GM19351 (cell line): ENCODE results near the gene AQP1.

Experiments used
- ATAC-seq: cut with Tn5 transposase; IDR thresholded peaks from one replicate; pipeline ENCODE4 v1.9.1; 2021; ENCODE audit warnings: mild to moderate bottlenecking, moderate library complexity; ENCODE audit not compliant: unreplicated experiment

AQP1 gene

DNA sequence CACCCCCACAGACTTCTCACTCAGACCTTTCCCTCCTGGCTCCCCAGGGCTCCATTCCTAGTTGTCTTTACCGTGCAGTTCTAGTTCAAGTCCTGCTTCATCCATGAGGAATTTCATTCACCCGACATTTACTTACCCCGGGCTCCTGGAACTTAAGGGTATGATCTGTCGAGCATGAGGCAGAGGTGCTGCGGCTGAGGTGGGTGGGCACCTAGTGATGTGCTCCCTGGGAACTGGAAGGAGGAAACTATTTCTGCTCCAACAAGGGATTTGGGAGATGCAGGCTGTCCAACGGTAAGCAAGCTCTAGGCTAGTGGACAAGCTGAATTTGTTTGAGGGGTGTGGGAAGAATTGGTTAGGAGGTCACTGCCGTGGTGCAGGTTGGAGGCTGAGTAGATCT, 30.2 kb upstream of the AQP1 start:
- no peak for ATAC-seq

DNA sequence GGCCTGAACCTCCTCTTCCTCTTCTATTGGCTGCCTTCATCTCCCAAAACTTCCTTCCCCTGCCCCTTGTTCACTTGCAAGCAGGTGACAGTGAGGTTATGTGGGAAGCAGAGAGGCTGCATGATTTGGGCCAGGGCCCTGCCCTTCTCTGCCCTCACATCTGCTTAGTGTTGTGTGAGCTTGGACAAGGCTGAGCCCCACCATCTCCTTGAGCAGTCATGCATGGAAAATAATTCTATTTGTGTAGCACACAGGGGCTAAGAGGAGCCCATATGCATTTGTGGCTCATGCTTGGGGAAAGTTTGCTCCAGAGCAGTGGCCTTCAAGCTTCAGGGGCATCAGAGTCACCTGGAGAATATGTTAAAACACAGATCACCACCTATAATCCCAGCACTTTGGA, 26.8 kb upstream of the AQP1 start:
- ATAC-seq = no peak

DNA sequence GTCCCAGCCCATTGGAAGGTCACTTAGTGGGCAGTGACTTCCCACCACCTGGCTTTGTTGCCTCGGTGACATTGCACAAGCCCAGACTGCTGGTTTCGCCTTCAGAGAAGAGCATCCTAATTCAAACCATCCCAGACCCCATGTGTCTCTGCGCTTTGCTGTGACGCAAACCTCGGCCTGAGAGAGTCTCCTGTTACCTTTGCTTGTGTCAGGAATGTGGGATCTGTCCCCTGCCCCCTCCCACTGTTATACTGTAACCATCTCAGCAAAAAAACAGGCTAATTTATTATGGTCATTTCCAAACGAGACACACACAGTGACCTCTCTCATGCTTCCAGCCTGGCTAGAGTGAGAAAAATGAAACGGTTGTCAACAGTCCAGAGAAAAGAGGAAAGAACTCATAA, 25.0 kb upstream of the AQP1 start:
- ATAC-seq = no peak

DNA sequence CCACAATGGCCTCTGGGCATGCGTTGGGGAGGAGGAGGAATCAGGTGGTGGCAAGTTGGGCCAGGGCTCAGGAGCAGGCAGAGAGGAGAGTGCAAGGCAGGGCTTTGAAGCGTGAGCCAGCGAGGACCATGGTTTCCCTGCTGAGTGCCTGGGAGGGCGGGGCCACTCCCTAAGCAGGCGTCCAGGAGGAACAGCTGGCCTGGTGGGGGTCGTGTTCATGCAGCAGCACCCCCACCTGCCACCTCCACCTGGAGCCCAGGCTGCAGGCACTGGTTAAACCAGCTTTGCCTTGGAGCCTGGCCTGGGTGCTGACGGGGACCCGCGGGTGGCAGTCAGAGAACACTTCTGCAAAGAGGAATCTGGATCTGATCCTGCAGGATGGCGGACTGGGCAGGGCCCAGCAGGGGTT, 24.2 kb upstream of the AQP1 start:
- no peak for ATAC-seq

DNA sequence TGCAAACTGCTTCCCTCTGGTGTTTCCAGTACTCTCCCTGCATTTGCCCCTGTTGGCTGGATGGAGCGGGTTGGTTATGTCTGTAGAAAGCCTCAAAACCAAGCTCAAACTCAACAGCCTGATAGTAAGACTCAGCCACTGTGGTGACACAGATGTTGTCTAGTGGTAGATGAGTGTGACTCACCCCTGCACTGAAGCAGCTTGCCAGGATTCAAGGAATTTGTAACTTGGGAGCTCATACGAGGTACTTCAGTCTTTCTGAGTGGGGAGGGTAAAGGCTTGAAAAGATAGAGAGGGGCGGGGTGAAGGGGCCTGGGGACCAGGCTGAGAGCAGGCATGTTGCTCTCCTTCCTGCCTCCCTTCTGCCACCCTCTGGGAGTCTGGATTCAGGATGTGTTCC, 22.9 kb upstream of the AQP1 start:
- ATAC-seq = no peak

DNA sequence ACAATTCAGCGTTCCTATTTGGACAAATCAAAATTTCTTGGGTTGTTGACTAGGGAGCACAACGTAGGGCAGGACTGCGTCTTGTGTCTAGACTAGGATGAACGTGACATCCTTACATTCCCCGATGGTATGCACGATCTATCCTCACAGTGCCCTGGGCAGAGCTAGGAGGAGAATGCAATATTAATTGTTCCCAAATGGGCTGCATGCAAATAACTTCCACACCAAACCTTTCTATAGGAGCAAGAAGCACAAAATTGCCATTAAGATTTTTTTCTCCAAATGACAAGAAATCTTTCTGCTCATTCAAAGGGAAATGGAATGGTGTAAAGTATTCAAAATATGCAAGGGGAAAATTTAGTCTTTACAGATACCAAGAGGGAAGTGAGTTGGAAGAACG, 21.4 kb upstream of the AQP1 start:
- ATAC-seq = no peak

DNA sequence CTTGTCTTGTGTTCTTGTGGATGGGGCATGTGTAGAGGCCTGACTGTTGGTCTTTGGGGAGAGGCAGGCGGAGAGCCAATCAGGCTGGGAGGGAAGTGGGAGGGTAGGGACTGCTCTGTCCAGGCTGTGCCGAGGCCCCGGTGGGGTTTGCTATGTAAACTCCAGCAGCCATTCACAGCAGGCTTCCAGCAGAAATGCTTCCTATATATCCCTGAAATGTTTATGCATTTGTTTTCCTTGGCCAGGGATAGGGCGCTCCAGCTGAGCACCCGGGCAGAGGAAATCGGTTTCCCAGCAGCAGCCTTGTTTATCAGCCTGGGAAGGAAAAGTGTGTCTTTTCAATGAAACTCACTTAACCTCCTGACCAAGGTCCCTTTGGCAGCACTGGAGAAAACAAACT, 18.3 kb upstream of the AQP1 start:
- no peak for ATAC-seq

DNA sequence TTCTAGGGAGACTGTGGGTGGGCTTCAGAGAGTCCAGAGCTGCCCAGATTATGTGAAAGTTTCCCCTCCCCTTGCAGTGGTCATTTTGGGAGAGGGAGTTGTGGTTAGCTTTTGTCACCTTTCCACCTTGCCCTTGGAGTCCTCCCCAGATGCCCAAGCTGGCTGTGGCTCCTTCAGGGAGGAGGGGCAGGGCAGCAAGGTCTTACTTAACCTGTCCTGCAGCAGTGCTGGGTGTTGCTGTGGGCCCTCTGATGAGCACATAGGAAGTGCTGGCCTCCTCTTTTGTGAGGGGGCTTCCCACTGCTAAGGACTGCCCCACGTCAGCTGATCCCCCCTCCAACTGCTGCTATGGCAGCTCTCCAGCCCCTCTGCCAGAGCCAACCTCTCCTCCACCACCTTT, 17.6 kb upstream of the AQP1 start:
- no peak for ATAC-seq

DNA sequence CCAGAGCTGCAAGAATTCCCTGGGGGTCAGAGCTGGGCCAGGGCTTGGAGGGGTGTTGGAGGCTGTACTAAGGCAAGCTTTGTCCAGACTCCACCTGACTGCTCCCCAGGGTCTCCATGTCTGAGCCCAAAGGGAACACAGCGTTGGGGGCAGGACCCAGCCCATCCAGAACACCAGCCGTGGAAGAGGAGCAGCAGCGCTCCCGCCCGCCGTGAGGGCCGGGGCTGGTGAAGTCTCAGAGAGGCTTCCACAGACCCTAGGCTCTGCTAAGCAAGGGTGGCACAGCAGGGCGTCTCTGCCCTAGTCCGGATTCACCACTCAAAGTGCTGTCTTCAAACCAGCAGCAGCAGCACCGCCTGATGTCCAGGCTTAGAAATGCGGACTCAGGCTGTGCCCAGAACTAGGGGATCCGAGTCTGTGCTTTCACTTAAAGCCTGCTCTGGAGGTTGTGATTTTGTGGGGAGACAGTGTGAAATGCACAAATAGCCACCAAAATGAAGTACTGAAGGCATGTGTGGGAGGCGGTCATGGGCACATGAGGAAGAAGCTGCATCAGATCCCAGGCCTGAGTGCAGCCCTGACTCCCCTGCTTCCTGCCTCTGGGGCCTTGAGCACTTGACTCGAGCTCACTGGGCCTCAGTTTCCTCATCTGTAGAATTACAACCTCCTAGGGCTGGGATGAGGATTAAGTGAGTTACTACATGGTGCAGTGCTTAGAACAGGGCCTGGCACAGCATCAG, 16.6 kb upstream of the AQP1 start:
- ATAC-seq = no peak

DNA sequence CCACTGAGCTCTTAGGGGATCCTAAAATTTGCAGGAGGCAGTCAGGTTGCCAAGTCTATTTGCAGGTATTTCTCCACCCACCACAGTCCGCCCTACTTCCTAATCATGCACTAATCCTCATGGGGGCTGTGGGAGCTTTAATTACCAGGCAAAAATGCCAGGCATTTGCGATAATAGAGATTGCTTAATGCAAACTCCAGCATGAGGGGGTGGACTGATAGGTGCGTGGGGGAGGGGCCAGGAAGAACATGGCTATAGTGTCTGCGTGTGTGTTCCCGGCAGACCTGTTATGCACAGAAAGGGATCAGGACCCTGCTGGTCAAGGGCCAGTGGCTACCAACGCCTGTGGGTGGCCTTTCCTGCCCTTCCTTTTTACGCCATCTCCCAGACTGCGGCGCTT, 15.6 kb upstream of the AQP1 start:
- ATAC-seq = no peak

DNA sequence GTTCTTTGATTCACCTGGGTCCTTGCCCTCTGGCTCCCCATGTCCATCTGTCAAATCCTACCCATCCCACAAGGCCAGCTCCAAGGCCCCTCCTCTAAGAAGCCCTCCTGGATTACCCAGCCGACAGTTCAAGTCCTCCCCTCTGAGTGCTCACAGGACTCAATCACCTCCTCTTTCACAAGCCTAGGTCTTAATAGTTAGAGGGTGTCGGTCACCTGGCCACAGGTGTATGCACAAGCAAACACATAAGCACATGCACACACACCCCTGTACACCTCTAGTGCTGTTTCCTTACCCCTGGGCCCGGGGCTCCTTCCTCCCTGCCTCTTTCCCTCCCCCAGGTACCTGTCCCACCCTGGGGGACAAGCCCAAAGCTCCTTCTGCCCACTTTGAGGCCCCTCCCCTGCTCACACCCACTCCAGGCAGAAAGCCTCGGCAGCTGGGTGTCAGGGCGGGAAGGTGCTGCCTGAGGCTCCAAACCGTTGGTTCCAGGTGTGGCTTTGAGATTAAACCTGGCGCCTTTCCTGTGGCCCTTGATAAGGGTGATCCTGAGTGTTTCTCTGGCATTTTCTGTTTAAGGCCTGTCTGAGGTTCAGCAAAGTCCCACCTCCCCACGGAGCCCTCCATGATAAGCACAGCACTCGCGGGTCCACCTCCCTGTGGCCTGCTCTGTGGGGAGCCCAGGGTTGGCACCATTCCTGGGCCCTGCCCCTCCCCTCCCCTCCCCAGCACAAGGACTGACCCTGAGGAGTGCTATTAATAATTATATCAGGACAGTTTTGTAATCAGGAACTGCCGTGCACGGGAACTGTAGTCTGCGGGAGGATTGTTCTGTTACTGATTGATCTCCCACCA, 14.6 kb upstream of the AQP1 start:
- no peak for ATAC-seq

DNA sequence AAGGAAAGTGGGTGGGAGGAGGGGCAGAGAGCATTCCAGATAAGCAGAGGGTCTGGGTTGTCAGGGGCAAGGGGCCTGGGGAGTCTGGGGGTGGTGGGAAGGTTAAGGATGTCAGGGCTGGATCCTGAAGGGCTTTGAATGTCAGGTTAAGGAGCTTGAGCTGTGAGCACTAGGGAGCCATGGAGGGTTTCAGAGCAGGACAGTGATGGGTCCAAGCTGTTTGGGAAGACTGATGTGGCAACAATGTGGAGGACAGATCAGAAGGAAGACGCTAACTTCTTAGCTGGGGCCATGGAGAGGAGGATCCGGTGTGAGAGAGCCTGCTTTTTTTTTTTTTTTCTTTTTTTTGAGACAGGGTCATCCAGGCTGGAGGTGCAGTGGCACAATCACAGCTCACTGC, 13.9 kb upstream of the AQP1 start:
- ATAC-seq = no peak

DNA sequence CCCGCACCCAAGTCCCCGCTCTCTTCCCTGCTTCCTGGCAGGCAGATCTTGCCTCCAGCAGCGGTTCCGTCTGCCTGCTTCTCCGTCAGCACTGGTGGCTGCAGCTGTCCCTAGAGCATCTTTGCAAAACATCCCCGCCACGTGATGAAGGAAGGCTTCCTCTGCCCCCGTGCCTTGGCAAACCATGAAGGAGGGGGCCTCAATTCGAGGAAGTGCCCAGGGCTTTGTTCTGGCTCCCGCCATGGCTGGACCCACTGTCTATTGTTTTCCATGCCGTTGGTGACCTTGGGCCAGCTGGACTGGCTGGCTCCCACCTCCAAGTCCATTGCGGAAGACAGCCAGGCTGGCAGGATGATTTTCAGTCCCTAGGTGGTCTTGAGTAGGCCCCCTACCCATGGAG, 13.2 kb upstream of the AQP1 start:
- ATAC-seq = no peak

DNA sequence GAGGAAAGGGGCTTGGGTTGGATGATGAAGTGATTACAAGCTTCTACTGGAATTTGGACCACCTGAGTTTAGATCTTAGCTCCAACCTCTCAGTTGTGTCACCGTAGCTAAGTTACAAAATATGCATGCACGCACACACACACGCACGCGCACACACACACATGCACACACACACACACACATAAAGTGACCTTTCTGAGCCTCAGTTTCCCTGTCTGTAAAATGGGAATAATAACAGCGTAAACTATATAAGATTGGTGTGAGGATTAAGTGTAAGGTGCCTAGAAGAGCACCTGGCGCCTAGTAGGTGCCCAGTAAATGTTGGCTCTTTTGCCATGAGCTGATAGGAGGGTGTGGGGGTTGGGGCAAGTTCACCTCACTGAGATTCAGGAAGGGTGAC, 12.6 kb upstream of the AQP1 start:
- ATAC-seq = no peak

DNA sequence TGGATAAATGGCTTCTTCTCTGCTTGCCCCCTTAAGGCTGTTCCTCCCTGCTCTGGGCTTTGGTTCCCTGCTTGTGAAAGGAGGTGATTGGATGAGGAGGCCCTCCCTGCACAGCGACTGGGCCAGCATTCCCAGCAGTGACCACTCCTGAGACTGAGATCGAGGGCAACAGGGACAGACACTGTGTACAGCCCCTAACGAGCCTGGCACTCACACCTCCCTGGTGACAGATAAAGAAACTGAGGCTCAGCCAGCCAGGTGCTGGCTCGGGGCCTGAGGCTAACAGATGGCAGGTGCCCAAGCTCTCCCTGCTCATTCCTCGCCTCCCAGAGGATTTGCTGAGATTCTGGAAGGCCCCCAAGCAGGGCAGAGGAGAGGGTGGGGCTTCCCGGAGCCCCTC, 12.0 kb upstream of the AQP1 start:
- ATAC-seq = no peak

DNA sequence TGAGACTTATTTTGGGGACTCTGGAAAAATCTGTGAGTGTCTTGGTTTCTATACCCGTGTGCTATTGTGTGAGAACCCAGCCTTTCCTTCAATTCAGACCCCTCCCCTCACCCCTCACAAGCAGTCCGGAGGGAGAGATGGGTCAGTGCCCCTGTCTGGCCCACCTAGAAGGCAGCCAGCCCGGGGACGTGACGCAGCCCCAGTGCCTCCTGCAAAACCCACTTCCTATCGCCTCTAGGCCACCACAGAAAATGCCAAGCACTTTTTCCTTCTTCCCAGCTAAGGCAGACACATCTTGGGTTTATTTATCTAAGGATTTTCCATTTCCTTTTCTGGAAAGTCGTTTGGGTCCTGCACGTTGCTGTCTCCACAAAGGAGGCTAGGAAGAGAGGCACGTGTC, 11.6 kb upstream of the AQP1 start:
- ATAC-seq = no peak

DNA sequence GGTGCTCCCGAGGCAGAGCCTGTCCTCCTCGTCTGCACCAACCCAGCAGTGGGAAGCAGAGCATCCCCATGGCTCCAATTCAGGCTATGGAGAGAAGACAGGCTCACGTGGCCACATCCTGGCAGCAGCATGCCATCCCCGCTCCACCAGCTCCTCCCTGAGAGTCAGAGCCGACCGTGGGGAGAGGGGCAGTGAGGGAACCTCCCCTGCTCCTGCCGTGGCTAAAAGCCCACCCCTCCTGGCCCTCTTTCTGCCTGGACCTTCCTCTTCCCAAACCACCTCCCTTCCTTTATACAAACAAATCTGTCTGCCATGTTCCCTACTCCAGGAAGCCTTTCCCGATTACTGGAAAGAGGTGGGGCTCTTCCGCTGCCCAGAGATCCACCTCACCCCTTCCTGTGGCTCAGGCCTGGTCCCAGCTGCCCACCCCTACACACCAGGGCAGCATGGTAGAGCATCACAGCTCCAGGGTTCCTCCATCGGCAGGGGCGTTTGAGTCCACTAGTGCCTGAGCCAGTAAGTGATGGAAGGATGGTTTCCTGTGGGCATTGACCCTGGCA, 10.8 kb upstream of the AQP1 start:
- ATAC-seq = no peak

DNA sequence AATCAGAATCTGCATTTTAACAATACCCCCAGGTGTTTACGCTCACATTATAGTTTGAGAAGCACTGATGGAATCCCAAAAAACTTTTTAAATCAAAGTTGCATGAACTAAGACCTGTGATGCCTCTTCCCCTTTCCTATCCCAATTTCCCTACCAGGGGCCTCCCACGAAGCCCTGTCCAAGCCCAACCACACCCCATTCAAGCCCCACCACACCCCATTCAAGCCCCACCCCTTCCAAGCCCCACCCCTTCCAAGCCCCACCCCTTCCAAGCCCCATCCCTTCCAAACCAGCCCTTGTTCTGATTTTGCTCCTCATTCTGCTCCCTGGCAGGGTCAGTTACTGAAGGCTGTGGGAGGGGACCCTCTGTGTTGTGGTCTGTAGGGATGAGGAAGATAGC, 9.8 kb upstream of the AQP1 start:
- no peak for ATAC-seq

DNA sequence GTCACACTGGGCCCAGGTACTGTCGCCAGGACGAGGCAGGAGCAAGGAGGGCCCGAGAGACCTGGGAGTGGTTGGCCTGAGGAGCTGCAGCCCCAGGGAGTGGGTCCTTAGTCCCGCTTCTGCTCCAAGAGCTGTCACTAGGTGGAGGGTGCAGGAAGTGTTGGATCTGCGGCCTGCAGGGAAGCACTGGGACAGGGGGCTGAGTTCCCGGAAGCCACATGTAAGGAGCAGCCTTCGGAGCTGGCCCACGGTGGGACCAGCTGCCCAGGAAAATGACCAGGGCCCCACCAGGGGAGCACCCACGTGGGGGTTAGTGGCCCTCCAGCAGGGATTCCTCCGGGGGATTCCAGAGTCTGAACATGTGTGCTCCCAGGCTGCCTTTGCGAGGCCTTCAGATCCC, 9.2 kb upstream of the AQP1 start:
- no peak for ATAC-seq

DNA sequence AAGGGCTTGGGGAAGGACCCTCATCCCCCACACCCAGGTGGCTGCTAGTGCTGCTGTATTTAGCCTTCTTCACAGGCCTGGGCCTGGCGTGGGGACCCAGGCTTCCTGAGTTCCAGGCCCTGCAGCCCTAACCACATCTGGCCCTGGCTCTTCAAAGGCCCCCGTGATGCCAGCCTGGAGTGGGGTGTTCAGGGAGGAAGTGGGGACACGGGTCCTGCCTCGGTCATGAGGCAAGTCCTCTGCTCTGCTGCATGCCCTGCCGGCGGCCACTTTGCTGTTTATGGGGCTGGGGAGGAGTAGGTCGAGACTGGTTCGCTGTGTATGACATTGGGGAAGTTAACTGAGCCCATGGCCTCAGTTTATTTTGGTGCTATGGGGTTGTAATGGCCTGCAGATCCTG, 8.5 kb upstream of the AQP1 start:
- no peak for ATAC-seq

DNA sequence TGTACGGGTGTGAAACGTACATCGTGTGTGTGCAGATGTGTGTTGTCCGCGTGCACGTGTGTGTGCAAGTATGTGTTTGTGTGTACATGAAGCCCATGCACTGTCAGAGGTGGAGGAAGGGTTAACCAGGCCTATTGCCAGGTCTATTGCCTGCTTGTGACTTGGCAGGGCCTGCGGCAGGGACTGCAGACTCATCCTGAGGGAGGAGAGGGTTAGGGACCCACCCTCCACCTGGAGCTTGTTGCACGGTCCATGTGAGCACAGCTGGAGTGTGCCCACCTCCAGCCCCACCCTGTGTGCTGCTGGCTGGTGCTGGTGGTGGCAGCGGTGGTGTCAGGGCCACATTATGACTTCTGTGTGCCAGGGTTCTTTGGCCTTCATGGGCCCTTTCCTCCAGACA, 7.1 kb upstream of the AQP1 start:
- ATAC-seq = no peak
